Calu3 (cell line): Measurements from ENCODE around the gene USB1. TPM values are rescaled to one million over a fixed set of nuclear protein-coding genes. Genes with fewer than 3 reads are reported as not detected.

ENCODE experiments used
- Bru-seq: library from RNA; stranded (reverse); fragments of 400-500 nt; gene quantifications from one replicate; lab custom pipeline; 2021; lab: Mats Ljungman, UMichigan
- BruChase-seq, 2 experiments: library from RNA; stranded (reverse); fragments of 400-500 nt; gene quantifications; one replicate each; lab custom pipeline; 2021; lab: Mats Ljungman, UMichigan
- BruUV-seq: library from RNA; stranded (reverse); fragments of 400-500 nt; replicated peaks from 2 replicates; lab custom pipeline; 2021; lab: Mats Ljungman, UMichigan
- CTCF ChIA-PET: fragments of 300-600 bp; sonication (Branson Sonifier 250); formaldehyde crosslinking; loops from one replicate; lab custom pipeline; 2022; ENCODE audit warnings: antibody characterized with exemption; lab: Charles Lee
- DNase-seq: peaks from one replicate; pipeline ENCODE4 v3.0.0; 2022
- H3K27ac Mint-ChIP-seq: one replicate; pipeline ENCODE4 v1.8.0; 2022; ENCODE audit warnings: mixed read lengths; ENCODE audit not compliant: unreplicated experiment
- H3K27me3 Mint-ChIP-seq: one replicate; pipeline ENCODE4 v1.8.0; 2022; ENCODE audit warnings: mixed read lengths; ENCODE audit not compliant: unreplicated experiment
- H3K36me3 Mint-ChIP-seq: one replicate; pipeline ENCODE4 v1.8.0; 2022; ENCODE audit warnings: mild to moderate bottlenecking, moderate library complexity, mixed read lengths; ENCODE audit not compliant: insufficient read depth, unreplicated experiment
- H3K4me1 Mint-ChIP-seq: one replicate; pipeline ENCODE4 v1.8.0; 2022; ENCODE audit warnings: mild to moderate bottlenecking, low read depth, mixed read lengths; ENCODE audit not compliant: unreplicated experiment
- H3K4me3 Mint-ChIP-seq: one replicate; pipeline ENCODE4 v1.8.0; 2022; ENCODE audit warnings: mild to moderate bottlenecking, low read depth, moderate library complexity, mixed read lengths; ENCODE audit not compliant: unreplicated experiment
- H3K9me3 Mint-ChIP-seq: one replicate; pipeline ENCODE4 v1.8.0; 2022; ENCODE audit warnings: low read depth, mixed read lengths; ENCODE audit not compliant: unreplicated experiment
- CTCF ChIP-seq: fragments of 200-600 bp; IDR thresholded peaks from one replicate; pipeline ENCODE4 v1.8.0; 2022; ENCODE audit warnings: antibody characterized with exemption; ENCODE audit not compliant: unreplicated experiment
- intact Hi-C: fragments of 100-400 bp; cut with micrococcal nuclease; formaldehyde crosslinking; loops from one replicate; pipeline ENCODE4 v1.10.0; 2022; ENCODE audit not compliant: unreplicated experiment
- long read RNA-seq: library from polyadenylated mRNA; stranded (forward); transcript quantifications from one replicate; pipeline ENCODE4 v2.0.0, GENCODE V29; 2022
- total RNA-seq: library from RNA; stranded (reverse); gene quantifications from 2 replicates; pipeline ENCODE4 v1.2.3, GENCODE V29; 2022

Gene USB1
- total RNA-seq (59.3 and 67.0 TPM in 2 replicates), Bru-seq, nascent RNA (percentile 69 among the genes with signal in this experiment), BruChase-seq, experiment 1, labeled RNA remaining after a 6-hour chase (percentile 80 among the genes with signal in this experiment), BruChase-seq, experiment 2, labeled RNA remaining after a 2-hour chase (percentile 71 among the genes with signal in this experiment)
- long read RNA-seq, transcript USB1-201 (7 exons, 2,282 nt), result major isoform, 100 of 123 reads
- long read RNA-seq, partial matches to known transcripts, result 3 of 123 reads
- long read RNA-seq, other reads (novel, unspliced or antisense), result 14 of 123 reads

GRCh38 chr16:58000706-58001676 lies at the start of gene USB1:
Gene USB1 (plus strand): TSS chr16:58001407. CDS start chr16:58001484, 77 bp downstream.
- Mint-ChIP-seq H3K27ac (peak within 1 kb of the TSS; percentile 76), H3K4me3 (peak within 1 kb of the TSS; percentile 98), H3K9me3 (no peaks in the 10 kb centered on the region), H3K27me3 (no peaks in the 10 kb centered on the region), H3K36me3 (peaks cover 56% of the 10 kb centered on the region), H3K4me1 (peaks cover 30% of the 10 kb centered on the region)
- CTCF ChIA-PET, result interaction anchor here (0.6 to 1.5 kb wide), 5 partner anchors 24 to 207 kb away, joined by 3 to 7 read pairs (median 5); no protein-coding TSS in a partner anchor
- peak; percentile 95 for DNase-seq
- peak; percentile 91 for TF ChIP-seq CTCF
- intact Hi-C loops, result loop anchor here (1.0 to 10.0 kb wide), 3 partner anchors 204 to 425 kb away; no protein-coding TSS in a partner anchor
- no TSS peak for BruUV-seq

- Mint-ChIP-seq H3K4me1 (no peaks in the 10 kb centered on the region), H3K9me3 (no peaks in the 10 kb centered on the region), H3K27ac (no peak overlapping the region), H3K27me3 (peaks cover 50% of the 10 kb centered on the region), H3K36me3 (no peaks in the 10 kb centered on the region), H3K4me3 (no peak overlapping the region)
- no peak for DNase-seq
- intact Hi-C loops, result no loop called here
- CTCF ChIA-PET, result no interaction called here
- TF ChIP-seq CTCF, result no peak
- BruUV-seq, result no TSS peak
These were observed 48.3 kb upstream of the USB1 start for GRCh38 chr16:57952909-57953308.

GRCh38 chr16:57953857-57954256 lies 47.4 kb upstream of the USB1 start:
- intact Hi-C loops, result no loop called here
- BruUV-seq, result no TSS peak
- no peak for DNase-seq
- H3K4me3 Mint-ChIP-seq, result no peak overlapping the region
- TF ChIP-seq CTCF, result no peak
- CTCF ChIA-PET, result no interaction called here
- H3K27me3 Mint-ChIP-seq, result peaks cover 55% of the 10 kb centered on the region
- no peak overlapping the region for H3K27ac Mint-ChIP-seq
- H3K4me1 Mint-ChIP-seq, result no peaks in the 10 kb centered on the region
- no peaks in the 10 kb centered on the region for H3K36me3 Mint-ChIP-seq
- no peaks in the 10 kb centered on the region for H3K9me3 Mint-ChIP-seq

GRCh38 chr16:57955572-57956188 lies 45.5 kb upstream of the USB1 start:
- BruUV-seq, result no TSS peak
- Mint-ChIP-seq H3K27ac (no peak overlapping the region), H3K27me3 (peaks cover 69% of the 10 kb centered on the region), H3K4me3 (no peak overlapping the region), H3K36me3 (no peaks in the 10 kb centered on the region), H3K9me3 (no peaks in the 10 kb centered on the region), H3K4me1 (no peaks in the 10 kb centered on the region)
- TF ChIP-seq CTCF, result no peak
- DNase-seq, result peak; percentile 48
- CTCF ChIA-PET, result interaction anchor here (1.3 kb wide), 1 partner anchor 34 kb away, joined by 3 read pairs; no protein-coding TSS in a partner anchor
- intact Hi-C loops, result no loop called here
